ENCODE measurements around the gene DNHD1.

The DNHD1 gene, protein sequence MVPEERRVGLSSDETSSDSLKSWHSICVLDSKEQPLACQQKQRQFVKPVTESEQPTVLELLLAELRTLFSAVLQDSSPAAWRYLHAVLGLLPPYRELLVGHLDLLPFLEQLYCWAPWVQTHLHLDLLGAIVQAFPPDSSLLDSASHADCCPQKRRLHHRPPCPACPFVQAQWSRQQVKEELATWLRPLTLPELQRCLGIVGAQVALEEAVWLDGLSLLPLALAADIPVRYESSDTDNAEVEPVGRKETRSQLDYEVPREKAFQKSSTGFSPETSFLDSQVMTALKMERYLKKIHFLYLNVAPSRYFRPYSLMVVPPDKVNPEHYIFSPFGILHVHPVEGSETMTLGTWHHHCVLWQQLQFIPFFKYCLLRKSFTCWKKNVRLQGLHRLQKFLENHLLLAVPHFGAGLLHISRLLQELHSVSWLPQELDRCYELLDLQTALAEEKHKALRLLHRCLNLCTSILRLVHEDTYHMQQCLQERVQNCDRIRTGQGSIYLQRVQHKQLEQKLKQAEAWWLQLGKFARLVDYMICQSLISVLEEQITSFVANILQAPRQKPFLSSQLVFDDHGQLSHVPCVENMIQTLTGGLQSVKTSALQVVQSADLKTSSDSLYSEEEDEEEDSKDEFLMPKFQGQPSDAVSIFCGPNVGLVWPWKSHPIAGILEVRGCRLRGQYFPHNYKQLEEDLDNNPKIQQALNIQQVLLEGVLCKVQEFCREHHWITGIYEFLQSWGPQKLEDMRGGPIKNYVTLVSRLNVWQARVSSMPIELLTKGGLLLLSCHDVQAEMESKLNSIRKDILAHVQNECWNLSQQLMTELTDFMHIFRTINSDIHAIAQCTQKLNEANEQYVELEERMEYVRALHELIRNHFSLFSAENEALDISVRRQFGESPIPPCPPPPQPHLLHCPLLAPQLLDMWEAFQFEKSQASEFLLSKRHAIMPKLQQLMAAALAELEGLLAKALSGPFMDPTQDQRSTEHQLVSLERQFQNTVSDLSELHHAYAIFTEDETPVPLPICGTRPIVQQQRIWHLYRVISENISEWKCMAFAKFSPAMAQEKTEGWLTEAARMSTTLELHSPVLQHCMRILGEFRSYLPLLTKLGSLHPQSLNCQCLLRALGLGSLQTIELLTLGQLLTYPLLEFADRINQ (N-terminal part only)

GRCh38 chr11:6497069-6497839 lies at the start of gene DNHD1:
DNHD1 (plus strand) TSS chr11:6497280; CDS start chr11:6498216, 936 bp downstream.
- TF ChIP-seq, protein P1, sequence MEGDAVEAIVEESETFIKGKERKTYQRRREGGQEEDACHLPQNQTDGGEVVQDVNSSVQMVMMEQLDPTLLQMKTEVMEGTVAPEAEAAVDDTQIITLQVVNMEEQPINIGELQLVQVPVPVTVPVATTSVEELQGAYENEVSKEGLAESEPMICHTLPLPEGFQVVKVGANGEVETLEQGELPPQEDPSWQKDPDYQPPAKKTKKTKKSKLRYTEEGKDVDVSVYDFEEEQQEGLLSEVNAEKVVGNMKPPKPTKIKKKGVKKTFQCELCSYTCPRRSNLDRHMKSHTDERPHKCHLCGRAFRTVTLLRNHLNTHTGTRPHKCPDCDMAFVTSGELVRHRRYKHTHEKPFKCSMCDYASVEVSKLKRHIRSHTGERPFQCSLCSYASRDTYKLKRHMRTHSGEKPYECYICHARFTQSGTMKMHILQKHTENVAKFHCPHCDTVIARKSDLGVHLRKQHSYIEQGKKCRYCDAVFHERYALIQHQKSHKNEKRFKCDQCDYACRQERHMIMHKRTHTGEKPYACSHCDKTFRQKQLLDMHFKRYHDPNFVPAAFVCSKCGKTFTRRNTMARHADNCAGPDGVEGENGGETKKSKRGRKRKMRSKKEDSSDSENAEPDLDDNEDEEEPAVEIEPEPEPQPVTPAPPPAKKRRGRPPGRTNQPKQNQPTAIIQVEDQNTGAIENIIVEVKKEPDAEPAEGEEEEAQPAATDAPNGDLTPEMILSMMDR (IDR thresholded peaks at IDR 0.05; ENCODE audit: insufficient read depth, low read length, missing control alignments) = no peak
- no peak within 1 kb of the TSS for H3K4me3 ChIP-seq (ENCODE audit: low read depth, low read length)
- ChIA-PET CTCF (interaction anchor here (0.9 to 4.1 kb wide), 6 partner anchors 8 to 56 kb away, joined by 3 to 41 read pairs (median 4); no protein-coding TSS in a partner anchor), POLR2A (no interaction called here)
- no peak for DNase-seq (ENCODE audit: low read depth, low spot score)

GRCh38 chr11:6448574-6448973 lies 48.5 kb upstream of the DNHD1 start:
- ChIA-PET CTCF (interaction anchor here (1.2 to 19.9 kb wide), 4 partner anchors 8 to 86 kb away, joined by 4 to 701 read pairs (median 98); partner anchors contain the start of genes HPX and SMPD1), POLR2A (no interaction called here)
- no peak for DNase-seq (ENCODE audit: low read depth, low spot score)
- TF ChIP-seq, protein P1 (IDR thresholded peaks at IDR 0.05; ENCODE audit: insufficient read depth, low read length, missing control alignments) = no peak
- H3K4me3 ChIP-seq (ENCODE audit: low read depth, low read length) = no peak overlapping the region

GRCh38 chr11:6452219-6452618 lies 44.9 kb upstream of the DNHD1 start:
- ChIA-PET POLR2A (no interaction called here), CTCF (interaction anchor here (0.9 to 19.9 kb wide), 3 partner anchors 11 to 79 kb away, joined by 3 to 701 read pairs (median 192); partner anchors contain the start of genes HPX and SMPD1)
- TF ChIP-seq, protein P1 (IDR thresholded peaks at IDR 0.05; ENCODE audit: insufficient read depth, low read length, missing control alignments) = no peak
- no peak overlapping the region for H3K4me3 ChIP-seq (ENCODE audit: low read depth, low read length)
- no peak for DNase-seq (ENCODE audit: low read depth, low spot score)

GRCh38 chr11:6453152-6453551 lies 43.9 kb upstream of the DNHD1 start:
- ChIA-PET CTCF (interaction anchor here (1.7 to 19.9 kb wide), 3 partner anchors 10 to 72 kb away, joined by 4 to 701 read pairs (median 192); partner anchors contain the start of genes HPX and SMPD1), POLR2A (no interaction called here)
- DNase-seq (ENCODE audit: low read depth, low spot score) = no peak
- TF ChIP-seq, protein P1 (IDR thresholded peaks at IDR 0.05; ENCODE audit: insufficient read depth, low read length, missing control alignments) = no peak
- H3K4me3 ChIP-seq (ENCODE audit: low read depth, low read length) = no peak overlapping the region

DNA sequence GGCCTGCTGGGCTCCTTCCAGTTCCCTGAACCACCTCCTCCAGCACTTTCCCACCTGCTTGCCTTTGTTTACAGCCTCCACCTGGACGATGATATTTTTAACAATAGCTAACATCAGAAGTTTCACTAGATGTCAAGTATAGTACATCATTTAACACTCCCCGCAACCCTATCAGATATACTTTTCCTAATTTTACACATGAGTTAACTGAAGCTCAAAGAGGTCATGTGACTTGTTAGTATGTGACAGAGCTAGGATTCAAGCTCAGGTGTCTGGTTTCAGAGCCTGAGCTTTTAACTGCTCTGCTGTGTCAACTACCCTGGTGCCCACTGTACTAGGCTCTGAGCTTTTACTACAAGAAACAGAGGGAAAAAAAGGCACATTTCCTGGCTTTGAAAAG lies 42.0 kb upstream of the DNHD1 start:
- no peak overlapping the region for H3K4me3 ChIP-seq (ENCODE audit: low read depth, low read length)
- ChIA-PET CTCF (interaction anchor here (0.9 to 19.9 kb wide), 4 partner anchors 10 to 300 kb away, joined by 3 to 701 read pairs (median 98); partner anchors contain the start of genes HPX and SMPD1), POLR2A (no interaction called here)

More for the DNA sequence above, 42.0 kb upstream of the DNHD1 start:
- DNase-seq (ENCODE audit: low read depth, low spot score) = no peak
- TF ChIP-seq, protein P1 (IDR thresholded peaks at IDR 0.05; ENCODE audit: insufficient read depth, low read length, missing control alignments) = no peak

Measured in AG04449 (cell line).